Adrenal gland (tissue), 12 donors: Measurements from ENCODE around the gene ANO7. TPM values are rescaled to one million over a fixed set of nuclear protein-coding genes. Genes with fewer than 3 reads are reported as not detected.
A peak's percentile ranks its signal among the peaks of the same experiment; 100 is the strongest.

Experiments
- DNase-seq, 7 donors: peaks; one replicate each; pipeline ENCODE4 v3.0.0-alpha.2; 2019 to 2020
- H3K27ac ChIP-seq, 5 donors: fragments of 200-600 bp; sonication (generic) in 4 of 5; 1 replicate in 3 of 5; 2 replicates in 2 of 5; pipeline versions ENCODE4 v1.5.1 to v1.8.0; 2016 to 2020; ENCODE audit warnings: mild to moderate bottlenecking in 1 of 5
- H3K27me3 ChIP-seq: fragments of 200-600 bp; 2 replicates; pipeline ENCODE4 v1.8.0; 2021
- H3K36me3 ChIP-seq, 2 donors: fragments of 200-600 bp; replicated peaks in 1 of 2; 1 replicate in 1 of 2; 2 replicates in 1 of 2; pipeline versions ENCODE4 v1.5.1 to v1.8.0; 2018 to 2022
- H3K4me1 ChIP-seq, 2 donors: fragments of 200-600 bp; replicated peaks in 1 of 2; 1 replicate in 1 of 2; 2 replicates in 1 of 2; pipeline versions ENCODE4 v1.5.1 to v1.8.0; 2018 to 2021
- H3K4me3 ChIP-seq, 4 donors: fragments of 200-600 bp; sonication (generic) in 3 of 4; one replicate each; pipeline ENCODE4 v1.5.1; 2016 to 2018
- H3K9me3 ChIP-seq, 3 donors: fragments of 200-600 bp; sonication (generic) in 1 of 3; replicated peaks in 1 of 3; 1 replicate in 2 of 3; 2 replicates in 1 of 3; pipeline versions ENCODE4 v1.5.1 to v1.8.0; 2016 to 2021
- POLR2A ChIP-seq, 2 donors: fragments of 450-650 bp; IDR thresholded peaks; one replicate each; pipeline ENCODE4 v1.6.1; 2017; ENCODE audit warnings: antibody characterized with exemption in 2 of 2, mild to moderate bottlenecking in 2 of 2, moderate library complexity in 1 of 2
- whole genome bisulfite sequencing, 4 donors: extraction: QIAGEN DNeasy Blood & Tissue Kit in 2 of 4; methylation state at CpG; one replicate each; pipeline versions ENCODE4 v1.1.5 to v1.1.7; 2013 to 2017; 5-methylcytosine and 5-hydroxymethylcytosine counted together
- intact Hi-C, 2 donors: fragments of 100-400 bp; cut with DNase I; formaldehyde crosslinking; loops; one replicate each; pipeline versions ENCODE4 v1.14.1 to v1.15.0; 2022 to 2023
- polyA plus RNA-seq, 3 donors: library from polyadenylated mRNA; stranded (reverse); fragments of 200-250 nt in 2 of 3; fragments of 350-450 nt in 1 of 3; fragmentation: Illumina TruSeq in 1 of 3; extraction: RNeasy Lipid Tissue Mini Kit (QIAGEN cat#74804) in 1 of 3; gene quantifications; one replicate each; pipeline ENCODE4 v1.2.3, GENCODE V29; 2013 to 2014
- total RNA-seq, 9 donors: library from RNA; depleted of rRNA in 4 of 9; stranded (reverse); fragments of >200 nt in 4 of 9; fragments of 120-200 nt in 1 of 9; fragmentation: NEBNext Ultra II Directional in 1 of 9; extraction: Animal tissue kit (Norgen Biotek cat#: 25700) in 1 of 9; gene quantifications; one replicate each; pipeline versions ENCODE4 v1.1.0 to v1.2.4, GENCODE V29; 2013 to 2023
- TF ChIP-seq, protein P1 (sequence below), 6 experiments: fragments of 450-650 bp in 4 of 6; fragments of 200-600 bp in 2 of 6; sonication (generic) in 1 of 6; IDR thresholded peaks; 1 replicate in 5 of 6; 2 replicates in 1 of 6; pipeline versions ENCODE4 v1.5.1 to v1.8.0; 2016 to 2021; ENCODE audit warnings: antibody characterized with exemption in 6 of 6, mild to moderate bottlenecking in 2 of 6, moderate library complexity in 1 of 6
- donor health status: healthy with polysubstance abuse.
- donor health status: Bipolar disorder and iron deficiency.
- donor health status: DM: yes; HTN: yes; CAD: no.
- donor health status: DM: no; HTN: no; CAD: no.
- donor health status: DM: no; HTN: no; CAD: no.
- donor health status: DM: yes; HTN: yes; CAD: no.

The ANO7 gene
- total and polyA plus RNA-seq, 12 donors, result 0.48 to 5.1 (median 1.8) TPM

DNA sequence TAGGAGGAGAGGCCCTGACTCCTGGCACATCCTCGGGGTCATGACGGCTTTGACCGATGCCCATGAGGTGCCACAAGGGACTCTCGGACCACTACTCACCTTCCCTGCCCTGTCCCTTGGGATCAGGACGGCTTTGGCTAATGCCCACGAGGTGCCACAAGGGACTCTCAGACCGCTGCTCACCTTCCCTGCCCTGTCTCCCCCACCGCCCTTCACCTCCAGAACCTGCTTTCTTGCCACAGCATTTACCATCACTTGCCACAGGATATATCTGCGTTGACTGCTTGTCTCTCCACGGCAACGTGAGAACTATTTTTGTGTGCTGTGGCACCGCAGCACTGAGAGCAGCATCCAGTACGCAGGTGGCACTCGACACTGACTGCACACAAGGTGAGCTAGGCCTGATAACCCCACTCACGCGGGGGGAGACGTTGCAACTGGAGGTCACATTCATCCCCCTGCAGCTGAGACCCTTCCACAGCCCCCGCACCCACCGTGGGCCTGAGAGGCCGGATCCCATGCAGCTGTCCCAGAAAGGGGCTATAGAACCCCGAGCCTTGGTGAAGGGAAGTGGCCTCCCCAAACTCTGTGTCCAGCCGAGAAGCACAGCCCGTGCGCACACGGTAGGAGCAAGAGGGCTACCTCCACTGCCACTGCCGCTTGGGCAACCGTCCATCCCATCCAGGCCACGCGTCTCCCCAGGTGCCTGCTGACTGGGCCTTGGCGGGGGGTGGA is 47.5 kb downstream of the ANO7 start:
- H3K36me3 ChIP-seq, result peaks cover 0 to 100% of the 10 kb centered on the region in 2 donors
- DNase-seq, result peak in 1 of 7 donors; percentile 13
- no peaks in the 10 kb centered on the region for H3K27me3 ChIP-seq
- intact Hi-C loops, result no loop called here
- no peaks in the 10 kb centered on the region for H3K9me3 ChIP-seq
- peaks cover 0 to 6% of the 10 kb centered on the region in 2 donors for H3K4me1 ChIP-seq
- peak overlapping the region in 2 of 5 donors; percentile 7 to 62 for H3K27ac ChIP-seq
- TF ChIP-seq, protein P1, sequence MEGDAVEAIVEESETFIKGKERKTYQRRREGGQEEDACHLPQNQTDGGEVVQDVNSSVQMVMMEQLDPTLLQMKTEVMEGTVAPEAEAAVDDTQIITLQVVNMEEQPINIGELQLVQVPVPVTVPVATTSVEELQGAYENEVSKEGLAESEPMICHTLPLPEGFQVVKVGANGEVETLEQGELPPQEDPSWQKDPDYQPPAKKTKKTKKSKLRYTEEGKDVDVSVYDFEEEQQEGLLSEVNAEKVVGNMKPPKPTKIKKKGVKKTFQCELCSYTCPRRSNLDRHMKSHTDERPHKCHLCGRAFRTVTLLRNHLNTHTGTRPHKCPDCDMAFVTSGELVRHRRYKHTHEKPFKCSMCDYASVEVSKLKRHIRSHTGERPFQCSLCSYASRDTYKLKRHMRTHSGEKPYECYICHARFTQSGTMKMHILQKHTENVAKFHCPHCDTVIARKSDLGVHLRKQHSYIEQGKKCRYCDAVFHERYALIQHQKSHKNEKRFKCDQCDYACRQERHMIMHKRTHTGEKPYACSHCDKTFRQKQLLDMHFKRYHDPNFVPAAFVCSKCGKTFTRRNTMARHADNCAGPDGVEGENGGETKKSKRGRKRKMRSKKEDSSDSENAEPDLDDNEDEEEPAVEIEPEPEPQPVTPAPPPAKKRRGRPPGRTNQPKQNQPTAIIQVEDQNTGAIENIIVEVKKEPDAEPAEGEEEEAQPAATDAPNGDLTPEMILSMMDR (IDR thresholded peaks at IDR 0.05), result no peak
- TF ChIP-seq POLR2A (IDR thresholded peaks at IDR 0.05), result no peak
- no peak overlapping the region for H3K4me3 ChIP-seq
- WGBS, 4 donors, result 87 to 94% (median 88%) methylated on average over 21 to 30 of the region's 30 CpGs

DNA sequence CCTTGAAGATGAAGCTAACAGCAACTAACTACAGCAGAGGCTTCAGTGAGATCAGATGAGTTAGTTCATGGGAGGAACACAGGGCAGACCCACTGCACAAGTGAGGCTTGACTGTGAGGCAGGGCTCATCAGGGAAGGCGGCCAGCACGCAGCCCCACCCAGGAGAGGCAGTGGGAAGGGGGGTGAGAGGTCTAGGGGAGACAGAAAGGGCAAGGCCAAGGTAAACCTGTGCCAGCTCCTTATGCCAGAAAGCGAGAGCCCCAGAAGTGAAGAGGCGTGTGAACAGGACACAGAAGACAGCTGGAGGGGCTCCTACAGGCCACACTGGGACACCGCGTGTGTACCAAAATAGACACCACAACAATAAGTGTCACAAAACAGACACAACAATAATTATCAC is 48.6 kb downstream of the ANO7 start:
- H3K4me1 ChIP-seq, result peaks cover 0 to 6% of the 10 kb centered on the region in 2 donors
- H3K4me3 ChIP-seq, result no peak overlapping the region
- WGBS, 4 donors, result 80 to 85% (median 83%) methylated on average over 6 of the region's 6 CpGs
- peak in 1 of 7 donors; percentile 13 for DNase-seq
- H3K27me3 ChIP-seq, result no peaks in the 10 kb centered on the region
- TF ChIP-seq POLR2A (IDR thresholded peaks at IDR 0.05), result no peak
- TF ChIP-seq, protein P1 (IDR thresholded peaks at IDR 0.05), result no peak
- H3K27ac ChIP-seq, result no peak overlapping the region
- no peaks in the 10 kb centered on the region for H3K9me3 ChIP-seq
- peaks cover 0 to 100% of the 10 kb centered on the region in 2 donors for H3K36me3 ChIP-seq
- intact Hi-C loops, result no loop called here

DNA sequence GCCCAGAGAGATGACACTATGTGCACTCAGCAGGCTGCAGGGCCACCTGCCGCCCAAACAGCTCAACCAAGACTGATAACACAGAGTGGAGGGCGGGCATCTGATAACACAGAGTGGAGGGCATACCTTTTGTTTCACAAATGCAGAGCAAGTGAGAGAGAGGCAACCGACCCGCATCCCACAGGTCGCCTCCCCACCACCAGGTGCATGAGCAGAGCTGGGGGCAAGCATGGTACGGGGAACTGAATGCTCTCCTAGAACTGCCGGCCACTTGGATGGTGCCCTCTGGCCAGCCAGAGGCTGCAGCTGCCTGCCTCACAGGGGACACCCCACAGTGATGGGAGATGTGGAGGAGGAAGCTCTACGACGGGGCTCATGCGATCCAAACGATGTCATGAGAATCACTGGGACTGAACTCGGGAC is 49.5 kb downstream of the ANO7 start:
- Histone ChIP-seq H3K4me1 (no peaks in the 10 kb centered on the region), H3K27me3 (no peaks in the 10 kb centered on the region), H3K9me3 (no peaks in the 10 kb centered on the region), H3K36me3 (peaks cover 0 to 100% of the 10 kb centered on the region in 2 donors), H3K4me3 (no peak overlapping the region), H3K27ac (no peak overlapping the region)
- intact Hi-C loops, result no loop called here
- TF ChIP-seq, protein P1 (IDR thresholded peaks at IDR 0.05), result no peak
- no peak for TF ChIP-seq POLR2A (IDR thresholded peaks at IDR 0.05)
- WGBS, 4 donors, result 71 to 90% (median 84%) methylated on average over 4 to 12 of the region's 12 CpGs
- DNase-seq, result peak in 1 of 7 donors; percentile 13

DNA sequence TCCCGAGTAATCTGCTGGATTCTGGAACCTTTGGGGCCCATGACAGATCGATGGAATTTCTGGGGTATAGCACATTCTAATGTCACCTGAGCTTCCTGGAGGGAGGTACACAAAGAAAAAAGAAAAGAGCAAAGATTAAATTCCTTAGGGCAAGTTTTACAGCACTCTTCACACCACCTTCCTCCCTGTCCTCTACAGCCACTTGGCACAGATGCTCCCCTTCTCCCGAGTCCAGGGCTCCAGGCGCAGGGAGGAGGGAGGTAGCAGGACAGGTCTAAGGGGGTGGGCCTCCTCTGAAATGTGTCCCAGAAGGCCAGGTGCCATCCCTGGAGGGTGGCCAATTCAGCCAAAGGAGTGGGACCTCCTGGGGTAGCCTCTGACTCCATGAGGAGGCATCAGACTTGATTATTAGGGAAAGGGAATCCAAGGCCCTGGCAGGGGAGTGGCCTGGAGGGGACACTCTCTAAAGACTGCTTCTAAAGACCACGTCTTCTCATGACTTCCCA is 50.3 kb downstream of the ANO7 start:
- Histone ChIP-seq H3K36me3 (peaks cover 0 to 100% of the 10 kb centered on the region in 2 donors), H3K4me1 (no peaks in the 10 kb centered on the region), H3K27ac (no peak overlapping the region), H3K27me3 (no peaks in the 10 kb centered on the region), H3K9me3 (no peaks in the 10 kb centered on the region), H3K4me3 (no peak overlapping the region)
- TF ChIP-seq, protein P1 (IDR thresholded peaks at IDR 0.05), result no peak
- no peak for TF ChIP-seq POLR2A (IDR thresholded peaks at IDR 0.05)
- intact Hi-C loops, result no loop called here
- WGBS, 4 donors, result 82 to 87% (median 84%) methylated on average over 5 of the region's 5 CpGs
- DNase-seq, result no peak
